Kidney epithelial cell (primary cell): Measurements from ENCODE around the gene OSBP. TPM values are rescaled to one million over a fixed set of nuclear protein-coding genes. Genes with fewer than 3 reads are reported as not detected.

Experiments used
- DNase-seq: peaks from one replicate; pipeline ENCODE4 v3.0.0-alpha.2; 2010; ENCODE audit warnings: low read depth
- H3K27me3 ChIP-seq: 2 replicates; pipeline ENCODE4 v1.6.0; 2011; ENCODE audit warnings: low read length; ENCODE audit not compliant: control insufficient read depth, insufficient read depth
- H3K36me3 ChIP-seq: 2 replicates; pipeline ENCODE4 v1.5.1; 2011; ENCODE audit warnings: low read length; ENCODE audit not compliant: control insufficient read depth, insufficient read depth
- H3K4me3 ChIP-seq: 2 replicates; pipeline ENCODE4 v1.5.1; 2011; ENCODE audit warnings: low read depth, mild to moderate bottlenecking, control low read depth, low read length
- CTCF ChIP-seq: IDR thresholded peaks from 2 replicates; pipeline ENCODE4 v1.5.1; 2011; ENCODE audit warnings: mild to moderate bottlenecking, moderate library complexity, low read length, control low read depth, inconsistent platforms; ENCODE audit not compliant: insufficient read depth, poor library complexity, severe bottlenecking
- total RNA-seq: library from RNA; depleted of rRNA; stranded (reverse); fragments of >200 nt; gene quantifications from 2 replicates; pipeline ENCODE4 v1.2.3, GENCODE V29; 2015

OSBP gene
- total RNA-seq, 1 donor from 2014 or later, result 27.1 TPM

- no peaks in the 10 kb centered on the region for H3K27me3 ChIP-seq
- H3K36me3 ChIP-seq, result peaks cover 2% of the 10 kb centered on the region
- no peak overlapping the region for H3K4me3 ChIP-seq
- DNase-seq, result no peak
- no peak for TF ChIP-seq CTCF
These were observed 40.1 kb downstream of the OSBP start for GRCh38 chr11:59575505-59575904.

DNA sequence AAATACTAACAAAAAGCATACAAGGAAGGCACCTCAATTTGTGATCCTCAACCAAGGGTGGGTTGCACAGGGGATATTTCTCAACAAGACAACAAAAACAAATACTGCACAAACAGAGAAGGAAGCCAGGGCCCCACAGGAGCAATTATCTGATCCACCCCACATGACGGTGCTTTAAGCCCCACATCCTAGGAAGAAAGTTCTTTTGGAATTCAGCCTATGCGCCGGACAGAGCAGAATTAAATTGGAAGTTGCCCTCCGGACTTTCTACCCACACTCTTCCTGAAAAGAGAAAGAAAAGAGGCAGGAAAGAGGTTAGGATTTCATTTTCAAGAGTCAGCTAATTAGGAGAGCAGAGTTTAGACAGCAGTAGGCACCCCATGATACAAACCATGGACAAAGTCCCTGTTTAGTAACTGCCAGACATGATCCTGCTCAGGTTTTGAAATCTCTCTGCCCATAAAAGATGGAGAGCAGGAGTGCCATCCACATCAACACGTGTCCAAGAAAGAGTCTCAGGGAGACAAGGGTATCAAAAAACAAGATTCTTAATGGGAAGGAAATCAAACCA lies 40.6 kb downstream of the OSBP start:
- TF ChIP-seq CTCF, result no peak
- no peak for DNase-seq
- Histone ChIP-seq H3K27me3 (no peaks in the 10 kb centered on the region), H3K4me3 (no peak overlapping the region), H3K36me3 (peaks cover 2% of the 10 kb centered on the region)

DNA sequence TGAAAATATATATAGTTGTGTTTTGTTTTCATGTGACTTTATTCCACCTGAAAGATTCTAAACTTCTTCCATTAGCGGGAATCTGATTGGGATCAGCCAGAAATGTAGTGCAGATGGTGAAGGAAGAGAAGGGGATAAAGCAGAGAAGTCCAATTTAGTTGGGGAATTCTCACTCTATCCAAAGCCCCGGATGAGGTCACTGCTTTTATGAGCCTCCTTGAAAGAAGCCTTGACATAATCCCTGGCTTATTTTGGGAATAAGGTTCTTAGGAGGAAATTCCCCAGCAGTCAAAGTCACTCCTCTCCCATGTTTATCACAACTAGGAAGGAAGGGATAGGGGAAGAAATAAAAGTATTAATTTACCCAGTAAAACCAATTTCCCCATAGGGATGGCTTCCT lies 41.1 kb downstream of the OSBP start:
- peaks cover 2% of the 10 kb centered on the region for H3K36me3 ChIP-seq
- no peak for DNase-seq

GRCh38 chr11:59573216-59573615 lies 42.4 kb downstream of the OSBP start:
- H3K27me3 ChIP-seq, result no peaks in the 10 kb centered on the region
- no peak for TF ChIP-seq CTCF

More for the DNA sequence above, 41.1 kb downstream of the OSBP start:
- no peaks in the 10 kb centered on the region for H3K27me3 ChIP-seq
- no peak for TF ChIP-seq CTCF
- no peak overlapping the region for H3K4me3 ChIP-seq

GRCh38 chr11:59572091-59572490 lies 43.5 kb downstream of the OSBP start:
- TF ChIP-seq CTCF, result no peak
- Histone ChIP-seq H3K36me3 (peaks cover 2% of the 10 kb centered on the region), H3K4me3 (no peak overlapping the region), H3K27me3 (no peaks in the 10 kb centered on the region)
- no peak for DNase-seq

More at GRCh38 chr11:59573216-59573615, 42.4 kb downstream of the OSBP start:
- DNase-seq, result no peak
- Histone ChIP-seq H3K4me3 (no peak overlapping the region), H3K36me3 (peaks cover 2% of the 10 kb centered on the region)

GRCh38 chr11:59562292-59562691 lies 53.3 kb downstream of the OSBP start:
- TF ChIP-seq CTCF, result no peak
- Histone ChIP-seq H3K36me3 (no peaks in the 10 kb centered on the region), H3K4me3 (no peak overlapping the region), H3K27me3 (no peaks in the 10 kb centered on the region)
- DNase-seq, result no peak
